ENCODE measurements around the gene LRP2.
A peak's percentile ranks its signal among the peaks of the same experiment; 100 is the strongest.

LRP2 gene

DNA sequence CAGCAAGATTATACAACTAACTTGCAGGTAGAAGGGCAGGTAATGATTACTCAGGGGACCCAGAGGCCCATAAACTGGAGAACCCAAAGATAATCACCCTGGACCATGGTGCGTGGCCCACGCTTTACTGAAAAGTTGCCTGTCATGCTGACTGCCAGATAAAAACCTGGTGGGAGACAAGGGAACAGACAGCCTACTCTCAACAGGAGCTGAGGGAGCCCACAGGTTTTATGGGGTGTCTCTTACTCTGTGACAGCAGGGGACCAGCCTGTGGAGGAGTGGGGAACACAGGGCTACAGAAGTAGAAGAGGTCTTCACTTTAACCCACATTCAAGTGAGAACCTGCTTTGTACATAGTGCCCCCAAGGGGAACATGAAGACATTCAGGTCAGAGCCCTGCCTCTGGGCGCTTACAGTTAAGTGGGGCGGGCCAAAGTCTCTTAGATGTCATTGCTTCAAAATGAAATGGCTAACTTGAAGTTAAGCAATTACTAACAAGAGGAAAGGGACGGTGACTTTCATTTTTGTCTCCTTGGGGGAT lies 232.6 kb downstream of the LRP2 start:
- Histone ChIP-seq H2AFZ (ENCODE audit: low read length) (no peak overlapping the region), H3K4ac (ENCODE audit: low read length) (no peak overlapping the region), H3K23ac (ENCODE audit: low read depth, low read length, poor library complexity) (no peak overlapping the region), H2AK5ac (ENCODE audit: low read depth, low read length) (no peak overlapping the region), H3K4me3 (ENCODE audit: low read length in 2 of 2) (no peak overlapping the region), H3K9ac (ENCODE audit: low read depth, low read length, poor library complexity) (no peak overlapping the region), H3K9me3 (replicated peaks in 1 of 2; ENCODE audit: control insufficient read depth in 2 of 2, insufficient read depth in 1 of 2, low read depth in 1 of 2, low read length in 2 of 2) (no peaks in the 10 kb centered on the region), H3K36me3 (replicated peaks in 1 of 2; ENCODE audit: control insufficient read depth in 2 of 2, insufficient read depth in 2 of 2, low read length in 2 of 2) (peaks cover 20 to 63% of the 10 kb centered on the region in 2 donors), H3K18ac (ENCODE audit: low read length) (no peak overlapping the region), H3K79me1 (ENCODE audit: low read depth, low read length) (no peaks in the 10 kb centered on the region), H4K8ac (ENCODE audit: low read depth, low read length) (no peak overlapping the region), H4K91ac (ENCODE audit: low read depth, low read length, poor library complexity) (no peak overlapping the region), H3K14ac (ENCODE audit: low read length) (no peak overlapping the region), H3K4me1 (ENCODE audit: control insufficient read depth in 2 of 2, insufficient read depth in 1 of 2, low read depth in 1 of 2, low read length in 2 of 2) (no peaks in the 10 kb centered on the region), H3K4me2 (ENCODE audit: insufficient read depth, low read length, poor library complexity, severe bottlenecking) (no peak overlapping the region), H3K27ac (replicated peaks; ENCODE audit: low read length) (no peak overlapping the region), H2BK5ac (ENCODE audit: low read length) (no peak overlapping the region), H2BK15ac (ENCODE audit: low read length) (no peak overlapping the region), H3K27me3 (ENCODE audit: control insufficient read depth in 3 of 3, insufficient read depth in 3 of 3, low read depth in 1 of 3, low read length in 3 of 3) (no peaks in the 10 kb centered on the region), H2BK120ac (ENCODE audit: low read depth, low read length) (no peak overlapping the region), H2BK12ac (ENCODE audit: low read length) (no peak overlapping the region)
- no peak for DNase-seq (ENCODE audit: low spot score)
- WGBS, 2 donors (ENCODE audit: extremely low coverage in 2 of 2, insufficient read length in 2 of 2, insufficient replicate concordance in 1 of 2): no CpG with 5 or more reads among the region's 5 CpGs

DNA sequence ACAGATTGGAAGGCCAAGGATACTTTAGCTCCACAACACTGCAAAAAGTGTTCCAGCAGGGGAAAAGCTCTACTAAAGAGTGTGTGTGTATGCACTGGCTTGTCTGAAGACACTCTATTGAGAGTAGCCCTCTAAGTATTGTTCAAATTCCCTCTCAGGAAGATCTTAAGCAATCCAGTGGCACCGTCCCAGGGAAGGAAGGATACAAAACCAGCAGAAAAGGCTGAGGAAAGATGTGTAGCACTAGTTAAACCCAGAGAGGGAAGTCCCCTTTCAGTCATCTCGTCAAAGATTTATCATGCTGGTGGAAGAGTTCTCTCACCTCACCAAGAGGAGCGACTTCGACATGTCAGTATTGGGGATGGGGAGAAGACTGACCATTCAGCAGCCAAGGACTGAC lies 242.5 kb downstream of the LRP2 start:
- no peak overlapping the region for H3K27ac ChIP-seq (replicated peaks; ENCODE audit: low read length)
- H3K18ac ChIP-seq (ENCODE audit: low read length): peak overlapping the region; percentile 67
- no peak overlapping the region for H3K4me2 ChIP-seq (ENCODE audit: insufficient read depth, low read length, poor library complexity, severe bottlenecking)
- H2AFZ ChIP-seq (ENCODE audit: low read length): no peak overlapping the region
- H2BK120ac ChIP-seq (ENCODE audit: low read depth, low read length): no peak overlapping the region
- H3K79me1 ChIP-seq (ENCODE audit: low read depth, low read length): no peaks in the 10 kb centered on the region
- DNase-seq (ENCODE audit: low spot score): no peak
- peaks cover 0 to 6% of the 10 kb centered on the region in 2 donors for H3K9me3 ChIP-seq (replicated peaks in 1 of 2; ENCODE audit: control insufficient read depth in 2 of 2, insufficient read depth in 1 of 2, low read depth in 1 of 2, low read length in 2 of 2)
- H4K91ac ChIP-seq (ENCODE audit: low read depth, low read length, poor library complexity): no peak overlapping the region
- H3K36me3 ChIP-seq (replicated peaks in 1 of 2; ENCODE audit: control insufficient read depth in 2 of 2, insufficient read depth in 2 of 2, low read length in 2 of 2): no peaks in the 10 kb centered on the region
- no peak overlapping the region for H3K4ac ChIP-seq (ENCODE audit: low read length)
- no peak overlapping the region for H2BK5ac ChIP-seq (ENCODE audit: low read length)
- no peak overlapping the region for H3K14ac ChIP-seq (ENCODE audit: low read length)
- H2BK15ac ChIP-seq (ENCODE audit: low read length): no peak overlapping the region
- H3K4me1 ChIP-seq (ENCODE audit: control insufficient read depth in 2 of 2, insufficient read depth in 1 of 2, low read depth in 1 of 2, low read length in 2 of 2): peaks cover 0 to 7% of the 10 kb centered on the region in 2 donors
- no peak overlapping the region for H3K4me3 ChIP-seq (ENCODE audit: low read length in 2 of 2)
- H3K9ac ChIP-seq (ENCODE audit: low read depth, low read length, poor library complexity): no peak overlapping the region
- WGBS, 2 donors (ENCODE audit: extremely low coverage in 2 of 2, insufficient read length in 2 of 2, insufficient replicate concordance in 1 of 2): no CpG with 5 or more reads among the region's 4 CpGs
- no peak overlapping the region for H2BK12ac ChIP-seq (ENCODE audit: low read length)
- no peak overlapping the region for H2AK5ac ChIP-seq (ENCODE audit: low read depth, low read length)
- H3K27me3 ChIP-seq (ENCODE audit: control insufficient read depth in 3 of 3, insufficient read depth in 3 of 3, low read depth in 1 of 3, low read length in 3 of 3): peaks cover 0 to 4% (median 0%) of the 10 kb centered on the region in 3 experiments
- H3K23ac ChIP-seq (ENCODE audit: low read depth, low read length, poor library complexity): no peak overlapping the region
- no peak overlapping the region for H4K8ac ChIP-seq (ENCODE audit: low read depth, low read length)

DNA sequence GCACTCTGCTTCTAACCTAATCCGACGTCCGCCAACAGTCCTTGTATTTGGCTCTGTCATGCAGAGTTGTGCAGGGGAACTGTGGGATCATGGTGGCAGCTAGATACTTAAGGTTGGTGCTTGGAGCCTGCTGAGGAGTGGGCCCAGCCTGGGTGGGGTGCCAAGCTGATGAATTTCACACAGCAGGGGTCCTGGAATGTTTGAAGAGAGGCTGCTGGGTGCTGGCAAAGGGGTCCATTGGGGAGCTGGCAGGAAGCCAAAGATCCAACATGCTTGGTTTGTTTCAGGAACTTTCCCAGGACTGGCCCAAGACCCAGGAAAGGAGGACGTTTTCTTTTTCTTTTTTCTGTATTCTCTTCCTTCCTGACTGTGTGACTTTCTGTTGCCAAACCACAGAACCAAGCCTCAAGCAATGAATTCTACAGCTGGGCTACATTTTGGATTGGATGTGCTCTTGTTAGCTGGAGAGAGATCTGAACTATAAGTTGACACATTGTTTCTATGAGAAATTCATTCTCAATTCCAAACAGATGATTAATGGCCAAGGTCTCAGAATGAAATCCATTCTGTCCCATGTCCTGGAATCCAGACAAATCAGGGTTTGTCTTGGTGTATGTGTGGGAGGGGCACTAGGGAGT lies 243.1 kb downstream of the LRP2 start:
- Histone ChIP-seq H3K36me3 (replicated peaks in 1 of 2; ENCODE audit: control insufficient read depth in 2 of 2, insufficient read depth in 2 of 2, low read length in 2 of 2) (no peaks in the 10 kb centered on the region), H3K23ac (ENCODE audit: low read depth, low read length, poor library complexity) (no peak overlapping the region), H3K79me1 (ENCODE audit: low read depth, low read length) (no peaks in the 10 kb centered on the region), H3K18ac (ENCODE audit: low read length) (no peak overlapping the region), H3K27ac (replicated peaks; ENCODE audit: low read length) (no peak overlapping the region), H3K4ac (ENCODE audit: low read length) (no peak overlapping the region), H3K9ac (ENCODE audit: low read depth, low read length, poor library complexity) (no peak overlapping the region), H3K4me3 (ENCODE audit: low read length in 2 of 2) (no peak overlapping the region), H3K4me2 (ENCODE audit: insufficient read depth, low read length, poor library complexity, severe bottlenecking) (no peak overlapping the region), H3K14ac (ENCODE audit: low read length) (no peak overlapping the region), H2BK5ac (ENCODE audit: low read length) (no peak overlapping the region), H4K91ac (ENCODE audit: low read depth, low read length, poor library complexity) (no peak overlapping the region), H2AK5ac (ENCODE audit: low read depth, low read length) (no peak overlapping the region), H2BK12ac (ENCODE audit: low read length) (no peak overlapping the region), H2BK15ac (ENCODE audit: low read length) (no peak overlapping the region), H2AFZ (ENCODE audit: low read length) (no peak overlapping the region), H3K4me1 (ENCODE audit: control insufficient read depth in 2 of 2, insufficient read depth in 1 of 2, low read depth in 1 of 2, low read length in 2 of 2) (peaks cover 0 to 7% of the 10 kb centered on the region in 2 donors), H3K27me3 (ENCODE audit: control insufficient read depth in 3 of 3, insufficient read depth in 3 of 3, low read depth in 1 of 3, low read length in 3 of 3) (peaks cover 0 to 9% (median 0%) of the 10 kb centered on the region in 3 experiments), H3K9me3 (replicated peaks in 1 of 2; ENCODE audit: control insufficient read depth in 2 of 2, insufficient read depth in 1 of 2, low read depth in 1 of 2, low read length in 2 of 2) (peaks cover 0 to 6% of the 10 kb centered on the region in 2 donors), H4K8ac (ENCODE audit: low read depth, low read length) (no peak overlapping the region), H2BK120ac (ENCODE audit: low read depth, low read length) (no peak overlapping the region)
- no peak for DNase-seq (ENCODE audit: low spot score)
- no CpG with 5 or more reads among the region's 4 CpGs for WGBS, 2 donors (ENCODE audit: extremely low coverage in 2 of 2, insufficient read length in 2 of 2, insufficient replicate concordance in 1 of 2)

DNA sequence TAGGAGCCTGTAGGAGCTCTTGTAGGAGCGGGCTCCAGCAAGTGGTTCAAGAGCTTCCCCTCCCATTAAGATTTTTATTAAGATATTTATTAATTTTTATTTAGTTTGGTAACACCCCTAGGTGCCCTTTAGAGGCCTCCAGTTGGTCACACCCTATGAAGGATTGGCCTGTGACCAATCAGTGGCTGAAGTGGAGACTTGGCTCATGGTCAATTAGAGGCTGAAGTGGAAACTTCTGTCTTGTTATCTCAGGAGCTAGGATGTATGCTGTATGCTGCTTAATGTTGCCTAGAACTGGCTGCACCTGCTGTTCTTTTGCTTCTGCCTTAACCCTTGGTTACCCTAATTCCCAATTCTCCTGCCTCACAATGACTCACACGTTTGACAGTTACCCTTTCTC lies 244.3 kb downstream of the LRP2 start:
- H2AFZ ChIP-seq (ENCODE audit: low read length): no peak overlapping the region
- H3K27ac ChIP-seq (replicated peaks; ENCODE audit: low read length): peak overlapping the region; percentile 45
- peaks cover 0 to 7% of the 10 kb centered on the region in 2 donors for H3K4me1 ChIP-seq (ENCODE audit: control insufficient read depth in 2 of 2, insufficient read depth in 1 of 2, low read depth in 1 of 2, low read length in 2 of 2)

More for the DNA sequence above, 244.3 kb downstream of the LRP2 start:
- no peak overlapping the region for H2AK5ac ChIP-seq (ENCODE audit: low read depth, low read length)
- H3K4me3 ChIP-seq (ENCODE audit: low read length in 2 of 2): no peak overlapping the region
- H4K8ac ChIP-seq (ENCODE audit: low read depth, low read length): no peak overlapping the region
- no peak overlapping the region for H3K4ac ChIP-seq (ENCODE audit: low read length)
- WGBS, 2 donors (ENCODE audit: extremely low coverage in 2 of 2, insufficient read length in 2 of 2, insufficient replicate concordance in 1 of 2): no CpG with 5 or more reads among the region's 2 CpGs
- no peak overlapping the region for H3K9ac ChIP-seq (ENCODE audit: low read depth, low read length, poor library complexity)
- H3K79me1 ChIP-seq (ENCODE audit: low read depth, low read length): no peaks in the 10 kb centered on the region
- no peak for DNase-seq (ENCODE audit: low spot score)
- no peaks in the 10 kb centered on the region for H3K36me3 ChIP-seq (replicated peaks in 1 of 2; ENCODE audit: control insufficient read depth in 2 of 2, insufficient read depth in 2 of 2, low read length in 2 of 2)
- H3K4me2 ChIP-seq (ENCODE audit: insufficient read depth, low read length, poor library complexity, severe bottlenecking): no peak overlapping the region
- H2BK12ac ChIP-seq (ENCODE audit: low read length): no peak overlapping the region
- no peak overlapping the region for H4K91ac ChIP-seq (ENCODE audit: low read depth, low read length, poor library complexity)
- H2BK120ac ChIP-seq (ENCODE audit: low read depth, low read length): no peak overlapping the region
- H2BK5ac ChIP-seq (ENCODE audit: low read length): no peak overlapping the region
- H3K23ac ChIP-seq (ENCODE audit: low read depth, low read length, poor library complexity): no peak overlapping the region
- peaks cover 0 to 6% of the 10 kb centered on the region in 2 donors for H3K9me3 ChIP-seq (replicated peaks in 1 of 2; ENCODE audit: control insufficient read depth in 2 of 2, insufficient read depth in 1 of 2, low read depth in 1 of 2, low read length in 2 of 2)
- H3K18ac ChIP-seq (ENCODE audit: low read length): no peak overlapping the region
- H3K14ac ChIP-seq (ENCODE audit: low read length): no peak overlapping the region
- peaks cover 0 to 11% (median 0%) of the 10 kb centered on the region in 3 experiments for H3K27me3 ChIP-seq (ENCODE audit: control insufficient read depth in 3 of 3, insufficient read depth in 3 of 3, low read depth in 1 of 3, low read length in 3 of 3)
- no peak overlapping the region for H2BK15ac ChIP-seq (ENCODE audit: low read length)

Data from neuronal stem cell (in vitro differentiated cells).